Type B pancreatic cell (in vitro differentiated cells): ENCODE data around the gene RBCK1. TPM values are rescaled to one million over a fixed set of nuclear protein-coding genes. Genes with fewer than 3 reads are reported as not detected.
"Not testable (repeated sequence)": the region's sequence is repeated elsewhere in the genome, so short reads cannot be mapped to it uniquely, and the experiment has no call there.

Experiments used
- DNase-seq: peaks from one replicate; pipeline ENCODE4 v3.0.0; 2021; ENCODE audit warnings: mixed read lengths; ENCODE audit not compliant: unreplicated experiment; ENCODE audit errors: extremely low spot score
- H3K27ac Mint-ChIP-seq: 2 replicates; pipeline ENCODE4 v1.8.0; 2021; ENCODE audit warnings: mild to moderate bottlenecking, mixed read lengths
- H3K27me3 Mint-ChIP-seq: 2 replicates; pipeline ENCODE4 v1.8.0; 2021; ENCODE audit warnings: mixed read lengths
- H3K36me3 Mint-ChIP-seq: 2 replicates; pipeline ENCODE4 v1.8.0; 2021; ENCODE audit warnings: mixed read lengths
- H3K4me1 Mint-ChIP-seq: one replicate; pipeline ENCODE4 v1.8.0; 2021; ENCODE audit warnings: mixed read lengths; ENCODE audit not compliant: unreplicated experiment
- H3K4me3 Mint-ChIP-seq: 2 replicates; pipeline ENCODE4 v1.8.0; 2021; ENCODE audit warnings: mild to moderate bottlenecking, mixed read lengths
- H3K9me3 Mint-ChIP-seq: 2 replicates; pipeline ENCODE4 v1.8.0; 2021; ENCODE audit warnings: mixed read lengths
- CTCF ChIP-seq: fragments of 200-600 bp; sonication (generic); conservative IDR thresholded peaks from 2 replicates; pipeline ENCODE4 v1.5.0; 2021; ENCODE audit warnings: antibody characterized with exemption, mild to moderate bottlenecking
- total RNA-seq: library from RNA; stranded (reverse); gene quantifications from 2 replicates; pipeline ENCODE4 v1.2.1, GENCODE V29; 2021; ENCODE audit warnings: low replicate concordance

The RBCK1 gene
- total RNA-seq, 1 donor from 2014 or later = 84.9 TPM

GRCh38 chr20:472137-472846 is 64.2 kb downstream of the RBCK1 start:
- H3K4me1 Mint-ChIP-seq = no peaks in the 10 kb centered on the region
- H3K27me3 Mint-ChIP-seq = no peaks in the 10 kb centered on the region
- DNase-seq = no peak
- H3K27ac Mint-ChIP-seq = no peak overlapping the region
- H3K36me3 Mint-ChIP-seq = peaks cover 17% of the 10 kb centered on the region
- no peak overlapping the region for H3K4me3 Mint-ChIP-seq
- H3K9me3 Mint-ChIP-seq = peaks cover 32% of the 10 kb centered on the region
- TF ChIP-seq CTCF = no peak

GRCh38 chr20:472889-473292 is 64.8 kb downstream of the RBCK1 start:
- Mint-ChIP-seq H3K4me3 (no peak overlapping the region), H3K36me3 (peaks cover 18% of the 10 kb centered on the region)

GRCh38 chr20:474581-474980 is 66.5 kb downstream of the RBCK1 start:
- H3K36me3 Mint-ChIP-seq = peaks cover 26% of the 10 kb centered on the region
- no peak for DNase-seq
- H3K27ac Mint-ChIP-seq = peak overlapping the region; percentile 54
- no peaks in the 10 kb centered on the region for H3K27me3 Mint-ChIP-seq
- H3K4me1 Mint-ChIP-seq = peaks cover 3% of the 10 kb centered on the region
- no peak for TF ChIP-seq CTCF
- H3K9me3 Mint-ChIP-seq = peaks cover 16% of the 10 kb centered on the region
- H3K4me3 Mint-ChIP-seq = no peak overlapping the region

More at GRCh38 chr20:472889-473292, 64.8 kb downstream of the RBCK1 start:
- no peaks in the 10 kb centered on the region for H3K4me1 Mint-ChIP-seq
- TF ChIP-seq CTCF = no peak
- DNase-seq = no peak
- peaks cover 29% of the 10 kb centered on the region for H3K9me3 Mint-ChIP-seq
- H3K27ac Mint-ChIP-seq = no peak overlapping the region
- H3K27me3 Mint-ChIP-seq = no peaks in the 10 kb centered on the region

DNA sequence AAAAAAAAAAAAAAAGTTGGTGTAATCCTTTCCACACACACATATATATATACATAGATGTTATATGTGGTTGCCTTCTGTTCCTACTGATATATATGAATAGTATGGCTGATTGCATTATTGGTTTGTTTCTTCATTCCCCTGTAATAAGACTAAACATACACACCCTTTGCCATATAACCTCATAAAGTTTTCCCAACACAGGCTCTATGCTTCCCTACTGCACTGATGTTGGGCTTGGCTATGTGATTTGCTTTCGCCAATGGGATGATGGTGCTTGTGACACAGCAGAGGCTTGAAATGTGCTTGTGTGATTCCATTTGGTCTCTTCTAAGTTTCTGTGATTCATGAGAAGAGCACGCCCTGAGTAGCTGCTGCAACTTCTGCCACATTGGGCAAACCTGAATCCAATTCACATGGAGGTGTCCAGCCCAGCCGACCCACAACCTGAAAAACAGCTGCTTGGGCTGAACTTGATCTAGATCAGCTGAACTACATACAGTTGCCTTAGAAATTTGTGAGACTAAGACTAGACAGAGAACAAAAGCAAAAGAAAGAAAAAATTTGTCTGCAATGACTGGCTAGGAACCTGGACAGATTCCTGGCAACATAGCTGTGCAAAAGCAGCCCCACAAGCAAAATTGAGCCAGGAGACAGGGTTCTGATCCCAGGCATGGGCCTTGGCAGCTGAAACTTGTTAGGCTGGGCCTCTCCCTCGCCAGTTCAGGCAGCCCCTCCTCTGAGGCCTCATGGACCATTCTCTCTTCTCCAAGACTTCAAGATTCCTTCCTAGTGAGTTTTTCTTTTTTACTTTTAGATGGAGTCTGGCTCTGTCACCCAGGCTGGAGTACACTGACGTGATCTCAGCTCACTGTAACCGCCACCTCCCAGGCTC is 67.6 kb downstream of the RBCK1 start:
- H3K9me3 Mint-ChIP-seq = peaks cover 5% of the 10 kb centered on the region
- no peak overlapping the region for H3K27ac Mint-ChIP-seq
- peaks cover 30% of the 10 kb centered on the region for H3K36me3 Mint-ChIP-seq
- H3K4me1 Mint-ChIP-seq = peaks cover 3% of the 10 kb centered on the region
- no peak for TF ChIP-seq CTCF
- no peak for DNase-seq
- H3K4me3 Mint-ChIP-seq = no peak overlapping the region
- no peaks in the 10 kb centered on the region for H3K27me3 Mint-ChIP-seq

GRCh38 chr20:476561-477249 is 68.6 kb downstream of the RBCK1 start:
- not testable (repeated sequence) for H3K27me3 Mint-ChIP-seq, H3K9me3 Mint-ChIP-seq, H3K4me1 Mint-ChIP-seq, H3K4me3 Mint-ChIP-seq, H3K27ac Mint-ChIP-seq, DNase-seq
- H3K36me3 Mint-ChIP-seq = peaks cover 32% of the 10 kb centered on the region
